B cell (primary cell): ENCODE measurements around the gene HIF3A. TPM values are rescaled to one million over a fixed set of nuclear protein-coding genes. Genes with fewer than 3 reads are reported as not detected.

Experiments used
- ATAC-seq: fragments of 200-7000 bp; cut with Tn5 transposase; one replicate; pipeline ENCODE4 v1.10.0; 2021; ENCODE audit warnings: low read depth, mild to moderate bottlenecking, moderate number of reproducible peaks, moderate library complexity
- CTCF ChIA-PET: fragments of 350-600 bp; sonication (Branson Sonifier 250); formaldehyde crosslinking; loops from one replicate; lab custom pipeline; 2021; ENCODE audit warnings: antibody characterized with exemption, inconsistent platforms; lab: Charles Lee
- POLR2A ChIA-PET: fragments of 350-600 bp; sonication (Branson Sonifier 250); formaldehyde crosslinking; loops from one replicate; lab custom pipeline; 2021; ENCODE audit warnings: antibody characterized with exemption; lab: Charles Lee
- DNase-seq: peaks from one replicate; pipeline ENCODE4 v3.0.0; 2013
- H2AFZ ChIP-seq: 2 replicates; pipeline ENCODE4 v1.6.1; 2012; ENCODE audit warnings: mild to moderate bottlenecking, low read depth, low read length; ENCODE audit not compliant: insufficient read depth, poor library complexity, severe bottlenecking
- H3K27ac ChIP-seq, 2 donors: 1 replicate in 1 of 2; 2 replicates in 1 of 2; pipeline ENCODE4 v1.5.1; 2012 to 2013; ENCODE audit warnings: low read length in 2 of 2, mild to moderate bottlenecking in 2 of 2, moderate library complexity in 1 of 2
- H3K27me3 ChIP-seq, 4 experiments: fragments of 200-600 bp in 1 of 4; sonication (generic) in 1 of 4; replicated peaks in 1 of 4; 1 replicate in 2 of 4; 2 replicates in 2 of 4; pipeline versions ENCODE4 v1.6.1 to v1.7.0; 2013 to 2016; ENCODE audit warnings: low read length in 3 of 4, mild to moderate bottlenecking in 2 of 4, mixed read lengths in 1 of 4, moderate library complexity in 1 of 4; ENCODE audit not compliant: insufficient read depth in 4 of 4, control insufficient read depth in 3 of 4; ENCODE audit errors: control extremely low read depth in 1 of 4
- H3K36me3 ChIP-seq, 2 experiments: replicated peaks in 1 of 2; 1 replicate in 1 of 2; 2 replicates in 1 of 2; pipeline versions ENCODE4 v1.6.1 to v1.7.1; 2013; ENCODE audit warnings: low read length in 1 of 2; ENCODE audit not compliant: insufficient read depth in 2 of 2, control insufficient read depth in 1 of 2; ENCODE audit errors: control extremely low read depth in 1 of 2, extremely low read depth in 1 of 2
- H3K4me1 ChIP-seq, 2 donors: fragments of 200-600 bp in 1 of 2; sonication (generic) in 1 of 2; 1 replicate in 1 of 2; 2 replicates in 1 of 2; pipeline versions ENCODE4 v1.5.1 to v1.6.1; 2013 to 2017; ENCODE audit warnings: low read length in 2 of 2; ENCODE audit not compliant: control insufficient read depth in 2 of 2, insufficient read depth in 2 of 2
- H3K4me2 ChIP-seq: replicated peaks from 2 replicates; pipeline ENCODE3; 2012; ENCODE audit warnings: mild to moderate bottlenecking, low read depth, low read length; ENCODE audit not compliant: poor library complexity, severe bottlenecking
- H3K4me3 ChIP-seq, 5 experiments: fragments of 200-600 bp in 1 of 5; sonication (generic) in 1 of 5; 1 replicate in 3 of 5; 2 replicates in 2 of 5; pipeline versions ENCODE4 v1.5.1 to v1.7.0; 2011 to 2016; ENCODE audit warnings: low read length in 4 of 5, mild to moderate bottlenecking in 4 of 5, low read depth in 2 of 5, control low read depth in 1 of 5, moderate library complexity in 1 of 5; ENCODE audit not compliant: insufficient read depth in 1 of 5; ENCODE audit errors: control extremely low read depth in 1 of 5, extremely low read depth in 1 of 5
- H3K79me2 ChIP-seq: fragments of 200-600 bp; sonication (generic); one replicate; pipeline ENCODE4 v1.6.0; 2016; ENCODE audit warnings: low read length; ENCODE audit not compliant: control insufficient read depth, insufficient read depth
- H3K9ac ChIP-seq: fragments of 200-600 bp; sonication (generic); 2 replicates; pipeline ENCODE4 v1.6.1; 2017; ENCODE audit warnings: mild to moderate bottlenecking, low read length, moderate library complexity
- H3K9me3 ChIP-seq, 3 donors: one replicate each; pipeline versions ENCODE4 v1.6.1 to v1.7.1; 2013; ENCODE audit warnings: low read length in 2 of 3; ENCODE audit not compliant: control insufficient read depth in 2 of 3, insufficient read depth in 1 of 3; ENCODE audit errors: control extremely low read depth in 1 of 3
- H4K20me1 ChIP-seq: 2 replicates; pipeline ENCODE4 v1.6.0; 2012; ENCODE audit warnings: mild to moderate bottlenecking, low read length; ENCODE audit not compliant: insufficient read depth, control insufficient read depth, poor library complexity, severe bottlenecking
- H3K27ac Mint-ChIP-seq: one replicate; pipeline ENCODE4 v1.8.0; 2021; ENCODE audit warnings: mixed read lengths
- H3K27me3 Mint-ChIP-seq: one replicate; pipeline ENCODE4 v1.8.0; 2021; ENCODE audit warnings: mixed read lengths
- H3K4me1 Mint-ChIP-seq: one replicate; pipeline ENCODE4 v1.8.0; 2021; ENCODE audit warnings: mixed read lengths
- H3K4me3 Mint-ChIP-seq: one replicate; pipeline ENCODE4 v1.8.0; 2021; ENCODE audit warnings: mixed read lengths
- H3K9me3 Mint-ChIP-seq: one replicate; pipeline ENCODE4 v1.8.0; 2022; ENCODE audit warnings: mixed read lengths; ENCODE audit not compliant: insufficient read depth
- CTCF ChIP-seq: fragments of 200-600 bp; IDR thresholded peaks from one replicate; pipeline ENCODE4 v1.8.0; 2022; ENCODE audit warnings: antibody characterized with exemption, mild to moderate bottlenecking
- EZH2 ChIP-seq: IDR thresholded peaks from 2 replicates; pipeline ENCODE4 v1.6.1; 2012; ENCODE audit warnings: borderline replicate concordance, low read depth, mild to moderate bottlenecking, moderate library complexity, low read length; ENCODE audit not compliant: insufficient read depth, poor library complexity, severe bottlenecking
- WGBS: methylation state at CpG from one replicate; pipeline ENCODE4 v1.1.5; 2013; ENCODE audit warnings: missing lambda C conversion rate; ENCODE audit not compliant: insufficient coverage; 5-methylcytosine and 5-hydroxymethylcytosine counted together
- intact Hi-C: fragments of 100-400 bp; cut with micrococcal nuclease; formaldehyde crosslinking; loops from one replicate; pipeline ENCODE4 v1.10.0; 2022
- polyA plus RNA-seq: library from polyadenylated mRNA; depleted of rRNA; stranded (reverse); fragments of >200 nt; gene quantifications from 2 replicates; pipeline ENCODE4 v1.2.3, GENCODE V29; 2012
- total RNA-seq, 2 donors: library from RNA; stranded (reverse); fragments of 120-200 nt in 1 of 2; gene quantifications; 1 replicate in 1 of 2; 2 replicates in 1 of 2; pipeline versions ENCODE4 v1.2.3 to v1.2.4, GENCODE V29; 2013 to 2022

Gene HIF3A
- total and polyA plus RNA-seq, 2 donors (not counting 1 experiment from before 2014, with no cell fraction given): not detected

- Histone ChIP-seq H4K20me1 (no peaks in the 10 kb centered on the region), H2AFZ (no peak overlapping the region), H3K27me3 (no peaks in the 10 kb centered on the region), H3K4me2 (no peak overlapping the region), H3K27ac (no peak overlapping the region), H3K79me2 (no peaks in the 10 kb centered on the region), H3K36me3 (no peaks in the 10 kb centered on the region), H3K4me1 (no peaks in the 10 kb centered on the region), H3K9ac (no peak overlapping the region), H3K4me3 (no peak overlapping the region), H3K9me3 (peaks cover 0 to 28% (median 1%) of the 10 kb centered on the region in 3 donors)
- 93% methylated on average over 15 of the region's 15 CpGs for WGBS
- CTCF ChIA-PET: no interaction called here
- Mint-ChIP-seq H3K9me3 (peaks cover 8% of the 10 kb centered on the region), H3K4me3 (no peak overlapping the region), H3K4me1 (no peaks in the 10 kb centered on the region), H3K27me3 (peaks cover 5% of the 10 kb centered on the region), H3K27ac (no peak overlapping the region)
- POLR2A ChIA-PET: no interaction called here
- intact Hi-C loops: no loop called here
- no peak for ATAC-seq
- TF ChIP-seq CTCF (no peak), EZH2 (no peak)
- no peak for DNase-seq
These were observed 11.7 kb downstream of the HIF3A start for GRCh38 chr19:46308510-46308909.

GRCh38 chr19:46309056-46309455 lies 12.2 kb downstream of the HIF3A start:
- Histone ChIP-seq H3K4me3 (no peak overlapping the region), H3K36me3 (no peaks in the 10 kb centered on the region), H3K4me1 (no peaks in the 10 kb centered on the region), H2AFZ (no peak overlapping the region), H3K79me2 (no peaks in the 10 kb centered on the region), H3K27me3 (no peaks in the 10 kb centered on the region), H3K9me3 (peaks cover 0 to 23% (median 1%) of the 10 kb centered on the region in 3 donors), H4K20me1 (no peaks in the 10 kb centered on the region), H3K9ac (no peak overlapping the region), H3K27ac (no peak overlapping the region), H3K4me2 (no peak overlapping the region)
- CTCF ChIA-PET: no interaction called here
- POLR2A ChIA-PET: no interaction called here
- TF ChIP-seq EZH2: no peak
- no peak for TF ChIP-seq CTCF
- Mint-ChIP-seq H3K27ac (no peak overlapping the region), H3K4me3 (no peak overlapping the region), H3K4me1 (no peaks in the 10 kb centered on the region), H3K9me3 (peaks cover 8% of the 10 kb centered on the region), H3K27me3 (peaks cover 5% of the 10 kb centered on the region)
- WGBS: 90% methylated on average over 10 of the region's 10 CpGs
- no peak for DNase-seq
- intact Hi-C loops: no loop called here
- no peak for ATAC-seq
